GM19452 (cell line): ENCODE data around the gene HTR1D.

ENCODE experiments used
- ATAC-seq: cut with Tn5 transposase; IDR thresholded peaks from one replicate; pipeline ENCODE4 v1.9.1; 2021; ENCODE audit not compliant: unreplicated experiment

Gene HTR1D

GRCh38 chr1:23152966-23153684, 64.2 kb downstream of the HTR1D start:
- ATAC-seq = no peak

- no peak for ATAC-seq
These were observed 66.6 kb downstream of the HTR1D start for GRCh38 chr1:23150742-23151141.

- no peak for ATAC-seq
These were observed 67.2 kb downstream of the HTR1D start for GRCh38 chr1:23150125-23150524.

GRCh38 chr1:23149114-23149513, 68.2 kb downstream of the HTR1D start:
- peak; percentile 60 for ATAC-seq

- no peak for ATAC-seq
These were observed 69.2 kb downstream of the HTR1D start for GRCh38 chr1:23148084-23148483.
